GM12878 (cell line): ENCODE data around the gene CCDC27. TPM values are rescaled to one million over a fixed set of nuclear protein-coding genes. Genes with fewer than 3 reads are reported as not detected.

ENCODE experiments used
- ATF3 ChIP-seq: IDR thresholded peaks from 2 replicates; pipeline ENCODE4 v1.6.1; 2011; ENCODE audit warnings: low read depth, mild to moderate bottlenecking, low read length, moderate library complexity, borderline replicate concordance; ENCODE audit errors: extremely low read depth
- BCL11A ChIP-seq: IDR thresholded peaks from 2 replicates; pipeline ENCODE4 v1.6.1; 2011; ENCODE audit warnings: low read depth, low read length
- DPF2 ChIP-seq: fragments of 450-650 bp; IDR thresholded peaks from 2 replicates; pipeline ENCODE4 v1.6.1; 2017; ENCODE audit warnings: mild to moderate bottlenecking
- FOS ChIP-seq: IDR thresholded peaks from 3 replicates; pipeline ENCODE4 v1.6.1; 2011; ENCODE audit warnings: borderline replicate concordance; ENCODE audit not compliant: insufficient read length; ENCODE audit errors: extremely low read depth
- IKZF1 ChIP-seq: fragments of 450-650 bp; conservative IDR thresholded peaks from 2 replicates; pipeline ENCODE4 v1.6.1; 2017; ENCODE audit warnings: antibody characterized with exemption, mild to moderate bottlenecking
- IKZF2 ChIP-seq, 2 experiments: fragments of 450-650 bp; IDR thresholded peaks; 2 replicates each; pipeline ENCODE4 v1.6.1; 2017; ENCODE audit warnings: mild to moderate bottlenecking in 2 of 2, moderate library complexity in 2 of 2
- KAT2A ChIP-seq: conservative IDR thresholded peaks from 2 replicates; pipeline ENCODE4 v1.6.1; 2011; ENCODE audit warnings: low read depth, low read length; ENCODE audit not compliant: control insufficient read depth
- LARP7 ChIP-seq: fragments of 450-650 bp; IDR thresholded peaks from 2 replicates; pipeline ENCODE4 v1.6.1; 2017; ENCODE audit warnings: mild to moderate bottlenecking
- MTA2 ChIP-seq: fragments of 450-650 bp; IDR thresholded peaks from 2 replicates; pipeline ENCODE4 v1.6.1; 2016; ENCODE audit warnings: low read depth, mild to moderate bottlenecking, moderate library complexity
- PRDM15 ChIP-seq: fragments of 450-650 bp; formaldehyde crosslinking; IDR thresholded peaks from 2 replicates; pipeline ENCODE4 v1.4.0; 2020; ENCODE audit warnings: mild to moderate bottlenecking, moderate library complexity
- SIN3A ChIP-seq: IDR thresholded peaks from 2 replicates; pipeline ENCODE4 v1.6.1; 2012; ENCODE audit warnings: low read depth, low read length, improper control_type of control experiment
- SIX5 ChIP-seq: IDR thresholded peaks from 2 replicates; pipeline ENCODE4 v1.6.1; 2011; ENCODE audit warnings: mild to moderate bottlenecking, low read depth, low read length, moderate library complexity; ENCODE audit not compliant: severe bottlenecking
- ZBTB11 ChIP-seq: fragments of 450-650 bp; formaldehyde crosslinking; IDR thresholded peaks from 2 replicates; pipeline ENCODE4 v1.5.0; 2022; ENCODE audit warnings: mild to moderate bottlenecking, missing genetic modification characterization
- ZNF217 ChIP-seq: fragments of 450-650 bp; IDR thresholded peaks from 2 replicates; pipeline ENCODE4 v1.6.1; 2017; ENCODE audit warnings: antibody characterized with exemption, mild to moderate bottlenecking
- ZNF592 ChIP-seq: fragments of 450-650 bp; IDR thresholded peaks from 2 replicates; pipeline ENCODE4 v1.6.1; 2017; ENCODE audit warnings: mild to moderate bottlenecking, moderate library complexity
- polyA plus RNA-seq, 11 experiments: library from polyadenylated mRNA; depleted of rRNA in 4 of 11; unstranded in 6 of 11; stranded (reverse) in 5 of 11; fragments of >200 nt; fragmentation: Nextera tagmentation in 4 of 11; fragmentation: Illumina TruSeq in 1 of 11; extraction: Ambion mirVana in 4 of 11; extraction: Trizol in 1 of 11; gene quantifications; 1 replicate in 1 of 11; 2 replicates in 10 of 11; pipeline versions ENCODE4 v1.2.1 to v1.2.3, GENCODE V29; 2011 to 2016; ENCODE audit warnings: inconsistent platforms in 2 of 11, missing spikeins in 2 of 11, low read depth in 1 of 11
- total RNA-seq, 4 experiments: library from RNA; depleted of rRNA in 3 of 4; stranded (reverse); fragments of >200 nt in 3 of 4; fragmentation: Illumina TruSeq in 1 of 4; extraction: Trizol in 1 of 4; gene quantifications; 2 replicates each; pipeline versions ENCODE4 v1.2.1 to v1.2.3, GENCODE V29; 2013 to 2021

CCDC27 gene
- total and polyA plus RNA-seq, 10 of the 15 experiments (the other 5 are each of a cell fraction or from before 2014, with no cell fraction given): 0.05 TPM; not detected in 9

- no peak for TF ChIP-seq SIX5
- peak; percentile 68; the same call in 1 of the 2 replicates for TF ChIP-seq MTA2
- no peak for TF ChIP-seq FOS
- TF ChIP-seq BCL11A: peak; percentile 92
- TF ChIP-seq ZNF592: no peak
- TF ChIP-seq IKZF2 (IDR thresholded peaks at IDR 0.05): peak; percentile 33 to 38; a peak in 1 of 4 replicates
- TF ChIP-seq IKZF1: peak; percentile 55; the same call in 1 of the 2 replicates
- no peak for TF ChIP-seq ZNF217
- TF ChIP-seq ZBTB11: no peak
- no peak for TF ChIP-seq LARP7
- no peak for TF ChIP-seq PRDM15
- no peak for TF ChIP-seq SIN3A
- TF ChIP-seq DPF2: 0 out of 2 replicates have a peak, but pooled peaks have one; percentile 64
- TF ChIP-seq KAT2A: no peak
- TF ChIP-seq ATF3: no peak
These were observed 35.1 kb downstream of the CCDC27 start (continued) for GRCh38 chr1:3787349-3787715.
